Measurements from ENCODE around the gene CNNM3.

GRCh38 chr2:96828874-96829273, 12.8 kb downstream of the CNNM3 start:
- TF ChIP-seq CTCF (conservative IDR thresholded peaks at IDR 0.05; ENCODE audit: low read length) (no peak), EZH2phosphoT487 (IDR thresholded peaks at IDR 0.05; ENCODE audit: borderline replicate concordance, low read depth, low read length) (no peak)
